Prostate gland (tissue), 2 donors: ENCODE data around the gene NCOA5. TPM values are rescaled to one million over a fixed set of nuclear protein-coding genes. Genes with fewer than 3 reads are reported as not detected.

Source experiments
- DNase-seq: peaks from one replicate; pipeline ENCODE4 v3.0.0-alpha.2; 2019; ENCODE audit warnings: low spot score
- H3K27ac ChIP-seq, 2 donors: fragments of 200-600 bp; sonication (generic); 2 replicates each; pipeline ENCODE4 v1.5.1; 2017 to 2019
- H3K27me3 ChIP-seq: fragments of 200-600 bp; sonication (generic); replicated peaks from 2 replicates; pipeline ENCODE4 v1.5.1; 2019; ENCODE audit not compliant: insufficient read depth
- H3K36me3 ChIP-seq, 2 donors: fragments of 200-600 bp; sonication (generic); 1 replicate in 1 of 2; 2 replicates in 1 of 2; pipeline versions ENCODE4 v1.5.1 to v1.8.1; 2017 to 2019
- H3K4me1 ChIP-seq: fragments of 200-600 bp; sonication (generic); replicated peaks from 2 replicates; pipeline ENCODE4 v1.5.1; 2019
- H3K4me3 ChIP-seq, 2 donors: fragments of 200-600 bp; sonication (generic); 2 replicates each; pipeline ENCODE4 v1.5.1; 2017 to 2019
- H3K9me3 ChIP-seq: fragments of 200-600 bp; sonication (generic); 2 replicates; pipeline ENCODE4 v1.5.1; 2017
- POLR2A ChIP-seq: fragments of 450-650 bp; IDR thresholded peaks from one replicate; pipeline ENCODE4 v1.6.1; 2016; ENCODE audit warnings: antibody characterized with exemption, mild to moderate bottlenecking
- POLR2AphosphoS5 ChIP-seq: sonication (generic); formaldehyde crosslinking; IDR thresholded peaks from one replicate; pipeline ENCODE4 v1.6.1; 2017; ENCODE audit warnings: antibody characterized with exemption
- WGBS: methylation state at CpG from one replicate; pipeline ENCODE4 v1.1.5; 2018; 5-methylcytosine and 5-hydroxymethylcytosine counted together
- intact Hi-C: fragments of 100-400 bp; cut with DNase I; formaldehyde crosslinking; loops from one replicate; pipeline ENCODE4 v1.14.2; 2022
- total RNA-seq, 2 donors: library from RNA; depleted of rRNA; stranded (reverse); fragments of >200 nt; gene quantifications; one replicate each; pipeline ENCODE4 v1.1.0, GENCODE V29; 2016
- TF ChIP-seq, protein P1 (sequence below), 4 experiments: fragments of 200-600 bp in 2 of 4; fragments of 450-650 bp in 2 of 4; sonication (generic) in 2 of 4; IDR thresholded peaks; 1 replicate in 3 of 4; 2 replicates in 1 of 4; pipeline ENCODE4 v1.5.1; 2016 to 2019; ENCODE audit warnings: antibody characterized with exemption in 4 of 4, mild to moderate bottlenecking in 2 of 4, moderate library complexity in 2 of 4

The NCOA5 gene
- total RNA-seq, 2 donors from 2014 or later = 41.0 to 50.6 TPM

- peaks cover 29% of the 10 kb centered on the region for H3K27me3 ChIP-seq
- H3K4me1 ChIP-seq = no peaks in the 10 kb centered on the region
- DNase-seq = no peak
- H3K9me3 ChIP-seq = no peaks in the 10 kb centered on the region
- no peak for TF ChIP-seq POLR2AphosphoS5
- no peak for TF ChIP-seq POLR2A
- TF ChIP-seq, protein P1, sequence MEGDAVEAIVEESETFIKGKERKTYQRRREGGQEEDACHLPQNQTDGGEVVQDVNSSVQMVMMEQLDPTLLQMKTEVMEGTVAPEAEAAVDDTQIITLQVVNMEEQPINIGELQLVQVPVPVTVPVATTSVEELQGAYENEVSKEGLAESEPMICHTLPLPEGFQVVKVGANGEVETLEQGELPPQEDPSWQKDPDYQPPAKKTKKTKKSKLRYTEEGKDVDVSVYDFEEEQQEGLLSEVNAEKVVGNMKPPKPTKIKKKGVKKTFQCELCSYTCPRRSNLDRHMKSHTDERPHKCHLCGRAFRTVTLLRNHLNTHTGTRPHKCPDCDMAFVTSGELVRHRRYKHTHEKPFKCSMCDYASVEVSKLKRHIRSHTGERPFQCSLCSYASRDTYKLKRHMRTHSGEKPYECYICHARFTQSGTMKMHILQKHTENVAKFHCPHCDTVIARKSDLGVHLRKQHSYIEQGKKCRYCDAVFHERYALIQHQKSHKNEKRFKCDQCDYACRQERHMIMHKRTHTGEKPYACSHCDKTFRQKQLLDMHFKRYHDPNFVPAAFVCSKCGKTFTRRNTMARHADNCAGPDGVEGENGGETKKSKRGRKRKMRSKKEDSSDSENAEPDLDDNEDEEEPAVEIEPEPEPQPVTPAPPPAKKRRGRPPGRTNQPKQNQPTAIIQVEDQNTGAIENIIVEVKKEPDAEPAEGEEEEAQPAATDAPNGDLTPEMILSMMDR (IDR thresholded peaks at IDR 0.05) = no peak
- H3K4me3 ChIP-seq = no peak overlapping the region
- H3K36me3 ChIP-seq = no peaks in the 10 kb centered on the region
- 9% methylated on average over 27 of the region's 29 CpGs for WGBS
- intact Hi-C loops = no loop called here
- no peak overlapping the region for H3K27ac ChIP-seq
Observed at GRCh38 chr20:46013322-46013828, 76.4 kb downstream of the NCOA5 start.

DNA sequence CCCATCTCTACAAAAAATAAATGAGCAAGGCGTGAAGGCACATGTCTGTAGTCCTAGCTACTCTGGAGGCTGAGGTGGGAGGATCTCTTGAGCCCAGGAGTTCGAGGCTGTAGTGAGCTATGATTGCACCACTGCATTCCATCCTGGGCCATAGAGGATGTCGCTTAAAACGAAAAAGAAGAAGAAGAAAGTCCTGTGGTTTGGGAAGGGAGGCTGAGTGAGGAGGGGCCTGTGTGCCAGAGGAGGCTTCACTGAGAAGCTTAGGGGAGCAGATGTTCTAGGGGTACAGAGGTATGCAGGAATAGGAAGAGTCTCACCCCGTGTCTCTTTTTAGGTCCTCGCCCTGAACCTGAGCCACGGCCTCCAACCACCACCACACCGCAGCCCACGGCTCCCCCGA is 76.8 kb downstream of the NCOA5 start:
- no peaks in the 10 kb centered on the region for H3K36me3 ChIP-seq
- no peaks in the 10 kb centered on the region for H3K9me3 ChIP-seq
- TF ChIP-seq POLR2AphosphoS5 (no peak), POLR2A (no peak)
- TF ChIP-seq, protein P1 (IDR thresholded peaks at IDR 0.05) = no peak
- 64% methylated on average over 10 of the region's 10 CpGs for WGBS
- H3K4me1 ChIP-seq = no peaks in the 10 kb centered on the region
- H3K27ac ChIP-seq = no peak overlapping the region
- no peak overlapping the region for H3K4me3 ChIP-seq
- peaks cover 28% of the 10 kb centered on the region for H3K27me3 ChIP-seq
- DNase-seq = no peak
- intact Hi-C loops = no loop called here

GRCh38 chr20:46011631-46012482 is 77.9 kb downstream of the NCOA5 start:
- no peak for DNase-seq
- no peak overlapping the region for H3K27ac ChIP-seq
- intact Hi-C loops = no loop called here
- no peaks in the 10 kb centered on the region for H3K9me3 ChIP-seq
- no peaks in the 10 kb centered on the region for H3K36me3 ChIP-seq
- no peak overlapping the region for H3K4me3 ChIP-seq
- no peak for TF ChIP-seq POLR2AphosphoS5
- TF ChIP-seq, protein P1 (IDR thresholded peaks at IDR 0.05) = no peak
- TF ChIP-seq POLR2A = no peak
- H3K27me3 ChIP-seq = peaks cover 28% of the 10 kb centered on the region
- WGBS = 21% methylated on average over 57 of the region's 57 CpGs
- H3K4me1 ChIP-seq = no peaks in the 10 kb centered on the region

Other genes starting within 250 kb of the NCOA5 start
- 10 to 100 TPM; 57.4 to 68.1 TPM for gene ACOT8, start 232.6 kb downstream of the NCOA5 start, total RNA-seq
- 10 to 100 TPM in 1 of 2 donors, 1 to 10 TPM in 1; 4.3 to 11.9 TPM for gene ZSWIM3, start 232.3 kb downstream of the NCOA5 start, total RNA-seq
- gene ZSWIM1, start 208.7 kb downstream of the NCOA5 start, total RNA-seq = 10 to 100 TPM; 13.8 to 17.8 TPM
- 1 to 10 TPM; 2.0 to 7.4 TPM for gene SPATA25, start 202.3 kb downstream of the NCOA5 start, total RNA-seq
- 10 to 100 TPM in 1 of 2 donors, 1 to 10 TPM in 1; 9.8 to 11.3 TPM for gene NEURL2, start 198.8 kb downstream of the NCOA5 start, total RNA-seq
- 100 to 1,000 TPM in 1 of 2 donors, 10 to 100 TPM in 1; 37.9 to 215 TPM for gene CTSA, start 198.6 kb downstream of the NCOA5 start, total RNA-seq
- gene PLTP, start 177.8 kb downstream of the NCOA5 start, total RNA-seq = 100 to 1,000 TPM in 1 of 2 donors, 10 to 100 TPM in 1; 29.4 to 101 TPM
- gene PCIF1, start 155.3 kb downstream of the NCOA5 start, total RNA-seq = 10 to 100 TPM; 39.8 to 54.9 TPM
- gene ZNF335, start 117.8 kb downstream of the NCOA5 start, total RNA-seq = 10 to 100 TPM; 21.4 to 43.4 TPM
- 1 to 10 TPM in 1 of 2 donors, under 1 TPM in 1; 0.59 to 1.4 TPM for gene MMP9, start 81.1 kb downstream of the NCOA5 start, total RNA-seq
- 1 to 10 TPM in 1 of 2 donors, not detected in 1; 3.6 TPM for gene SLC12A5, start 60.7 kb downstream of the NCOA5 start, total RNA-seq
- gene CD40, start 28.4 kb upstream of the NCOA5 start, total RNA-seq = 10 to 100 TPM; 16.9 to 27.1 TPM
- 1 to 10 TPM; 1.9 to 3.3 TPM for gene CDH22, start 218.5 kb upstream of the NCOA5 start, total RNA-seq